Activated CD8-positive, alpha-beta T cell treated with anti-CD3 and anti-CD28 coated beads for 36 hours (primary cell): ENCODE data around the gene AAR2. TPM values are rescaled to one million over a fixed set of nuclear protein-coding genes. Genes with fewer than 3 reads are reported as not detected.

Experiments
- ATAC-seq: fragments of 200-7000 bp; cut with Tn5 transposase; one replicate; pipeline ENCODE4 v1.10.0; 2021; ENCODE audit warnings: mild to moderate bottlenecking, moderate library complexity
- CTCF ChIA-PET: fragments of 350-600 bp; sonication (Branson Sonifier 250); formaldehyde crosslinking; loops from one replicate; lab custom pipeline; 2021; ENCODE audit warnings: antibody characterized with exemption; lab: Charles Lee
- POLR2A ChIA-PET: fragments of 350-600 bp; sonication (Branson Sonifier 250); formaldehyde crosslinking; loops from one replicate; lab custom pipeline; 2021; ENCODE audit warnings: antibody characterized with exemption; lab: Charles Lee
- DNase-seq: peaks from one replicate; pipeline ENCODE4 v3.0.0-alpha.2; 2020
- H3K27ac Mint-ChIP-seq: one replicate; pipeline ENCODE4 v1.8.0; 2021; ENCODE audit warnings: mild to moderate bottlenecking, mixed read lengths
- H3K27me3 Mint-ChIP-seq: one replicate; pipeline ENCODE4 v1.8.0; 2021; ENCODE audit warnings: mixed read lengths
- H3K36me3 Mint-ChIP-seq: one replicate; pipeline ENCODE4 v1.8.0; 2021; ENCODE audit warnings: low read depth, mixed read lengths
- H3K4me1 Mint-ChIP-seq: one replicate; pipeline ENCODE4 v1.8.0; 2021; ENCODE audit warnings: low read depth, mixed read lengths
- H3K4me3 Mint-ChIP-seq: one replicate; pipeline ENCODE4 v1.8.0; 2021; ENCODE audit warnings: mild to moderate bottlenecking, moderate library complexity, mixed read lengths
- H3K9me3 Mint-ChIP-seq: one replicate; pipeline ENCODE4 v1.8.0; 2021; ENCODE audit warnings: mixed read lengths
- intact Hi-C: fragments of 100-400 bp; cut with micrococcal nuclease; formaldehyde crosslinking; loops from one replicate; pipeline ENCODE4 v1.10.0; 2022
- total RNA-seq, 2 experiments: library from RNA; stranded (reverse); gene quantifications; one replicate each; pipeline ENCODE4 v1.2.3, GENCODE V29; 2021
- TF ChIP-seq, protein P1 (sequence below): fragments of 200-600 bp; IDR thresholded peaks from one replicate; pipeline ENCODE4 v1.8.0; 2022; ENCODE audit warnings: antibody characterized with exemption, mild to moderate bottlenecking

The AAR2 gene
- total RNA-seq, 2 experiments from 2014 or later: 18.8 to 19.7 TPM

DNA sequence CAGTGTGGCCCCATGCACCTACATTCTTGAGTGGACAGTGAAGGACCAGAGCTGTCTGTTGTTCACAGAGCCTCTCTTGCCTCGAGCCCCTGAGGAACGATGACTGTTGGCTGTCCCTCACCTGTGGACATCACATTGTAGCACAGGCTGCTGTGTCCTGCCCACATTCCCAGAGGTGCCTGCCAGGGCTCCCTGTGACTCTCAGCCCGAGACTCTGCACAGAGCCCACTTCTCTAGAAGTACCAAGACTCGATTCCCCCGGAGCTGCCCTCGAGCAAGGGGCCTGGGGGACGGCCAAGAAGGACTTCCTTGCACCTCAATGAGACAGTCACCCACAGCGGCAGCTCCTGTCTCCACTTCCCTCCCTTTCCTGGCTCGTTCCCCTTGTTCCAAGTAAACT lies 41.3 kb downstream of the AAR2 start:
- intact Hi-C loops: loop anchor here (10.0 kb wide), 1 partner anchor 157 kb away; no protein-coding TSS in a partner anchor
- no peak for ATAC-seq
- TF ChIP-seq, protein P1, sequence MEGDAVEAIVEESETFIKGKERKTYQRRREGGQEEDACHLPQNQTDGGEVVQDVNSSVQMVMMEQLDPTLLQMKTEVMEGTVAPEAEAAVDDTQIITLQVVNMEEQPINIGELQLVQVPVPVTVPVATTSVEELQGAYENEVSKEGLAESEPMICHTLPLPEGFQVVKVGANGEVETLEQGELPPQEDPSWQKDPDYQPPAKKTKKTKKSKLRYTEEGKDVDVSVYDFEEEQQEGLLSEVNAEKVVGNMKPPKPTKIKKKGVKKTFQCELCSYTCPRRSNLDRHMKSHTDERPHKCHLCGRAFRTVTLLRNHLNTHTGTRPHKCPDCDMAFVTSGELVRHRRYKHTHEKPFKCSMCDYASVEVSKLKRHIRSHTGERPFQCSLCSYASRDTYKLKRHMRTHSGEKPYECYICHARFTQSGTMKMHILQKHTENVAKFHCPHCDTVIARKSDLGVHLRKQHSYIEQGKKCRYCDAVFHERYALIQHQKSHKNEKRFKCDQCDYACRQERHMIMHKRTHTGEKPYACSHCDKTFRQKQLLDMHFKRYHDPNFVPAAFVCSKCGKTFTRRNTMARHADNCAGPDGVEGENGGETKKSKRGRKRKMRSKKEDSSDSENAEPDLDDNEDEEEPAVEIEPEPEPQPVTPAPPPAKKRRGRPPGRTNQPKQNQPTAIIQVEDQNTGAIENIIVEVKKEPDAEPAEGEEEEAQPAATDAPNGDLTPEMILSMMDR: no peak
- H3K4me1 Mint-ChIP-seq: no peaks in the 10 kb centered on the region
- CTCF ChIA-PET: interaction anchor here (1.2 to 2.4 kb wide), 2 partner anchors 64 to 161 kb away, joined by 3 to 5 read pairs; no protein-coding TSS in a partner anchor
- no peak overlapping the region for H3K27ac Mint-ChIP-seq
- H3K27me3 Mint-ChIP-seq: no peaks in the 10 kb centered on the region
- H3K9me3 Mint-ChIP-seq: no peaks in the 10 kb centered on the region
- no peaks in the 10 kb centered on the region for H3K36me3 Mint-ChIP-seq
- no peak for DNase-seq
- H3K4me3 Mint-ChIP-seq: no peak overlapping the region
- POLR2A ChIA-PET: no interaction called here

DNA sequence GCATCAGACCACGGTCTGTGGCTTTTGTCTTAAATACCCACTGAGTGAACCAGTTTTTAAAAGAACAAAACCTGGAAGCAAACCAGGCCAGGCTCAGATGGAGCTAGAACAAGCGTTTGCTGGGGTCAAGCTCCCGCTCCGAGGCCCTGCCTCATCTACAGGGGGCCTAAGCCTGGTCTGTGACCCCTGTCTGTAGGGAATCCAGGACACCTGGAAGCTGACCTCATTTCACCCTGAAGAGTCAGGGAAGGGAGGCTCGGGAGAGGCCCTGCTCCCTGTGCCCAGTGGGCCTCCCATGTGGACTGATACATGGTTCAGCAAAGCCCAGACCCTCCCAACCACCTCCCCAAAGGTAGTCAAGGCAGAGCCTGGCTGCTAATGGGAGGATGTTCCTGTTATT lies 43.1 kb downstream of the AAR2 start:
- no peak for DNase-seq
- H3K4me1 Mint-ChIP-seq: no peaks in the 10 kb centered on the region
- no peak overlapping the region for H3K4me3 Mint-ChIP-seq
- H3K27ac Mint-ChIP-seq: no peak overlapping the region
- no peaks in the 10 kb centered on the region for H3K9me3 Mint-ChIP-seq
- intact Hi-C loops: loop anchor here (10.0 kb wide), 1 partner anchor 155 kb away; no protein-coding TSS in a partner anchor
- no peak for ATAC-seq
- ChIA-PET CTCF (interaction anchor here (0.7 to 2.4 kb wide), 3 partner anchors 80 to 159 kb away, joined by 3 to 5 read pairs (median 4); no protein-coding TSS in a partner anchor), POLR2A (no interaction called here)
- no peaks in the 10 kb centered on the region for H3K36me3 Mint-ChIP-seq
- H3K27me3 Mint-ChIP-seq: peaks cover 3% of the 10 kb centered on the region
- TF ChIP-seq, protein P1: no peak

DNA sequence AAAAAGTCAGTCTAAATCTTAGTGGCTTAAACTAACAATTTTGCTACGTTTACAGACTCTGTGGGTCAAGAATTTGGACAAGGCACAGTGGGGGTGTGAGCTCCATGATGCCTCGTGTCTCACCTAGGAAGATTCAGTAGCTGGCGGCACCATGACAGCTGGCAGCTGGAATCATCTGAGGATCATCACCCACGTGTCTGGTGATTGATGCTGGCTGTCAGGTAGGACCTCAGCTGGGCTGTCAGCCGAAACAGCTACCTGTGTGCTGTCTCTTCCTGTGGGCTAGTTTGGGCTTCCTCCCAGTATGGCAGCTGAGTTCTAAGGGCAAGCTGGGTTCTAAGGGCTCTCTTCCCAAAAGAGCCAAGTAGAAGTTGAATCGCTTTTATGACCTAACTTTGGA lies 43.5 kb downstream of the AAR2 start:
- H3K9me3 Mint-ChIP-seq: no peaks in the 10 kb centered on the region
- ATAC-seq (no peak), DNase-seq (no peak)
- intact Hi-C loops: loop anchor here (10.0 kb wide), 1 partner anchor 155 kb away; no protein-coding TSS in a partner anchor
- TF ChIP-seq, protein P1: no peak
- H3K27ac Mint-ChIP-seq: no peak overlapping the region
- no peaks in the 10 kb centered on the region for H3K4me1 Mint-ChIP-seq
- CTCF ChIA-PET: interaction anchor here (0.7 to 2.4 kb wide), 2 partner anchors 97 to 159 kb away, joined by 4 to 5 read pairs; no protein-coding TSS in a partner anchor
- POLR2A ChIA-PET: no interaction called here
- peaks cover 4% of the 10 kb centered on the region for H3K27me3 Mint-ChIP-seq
- H3K4me3 Mint-ChIP-seq: no peak overlapping the region
- no peaks in the 10 kb centered on the region for H3K36me3 Mint-ChIP-seq

DNA sequence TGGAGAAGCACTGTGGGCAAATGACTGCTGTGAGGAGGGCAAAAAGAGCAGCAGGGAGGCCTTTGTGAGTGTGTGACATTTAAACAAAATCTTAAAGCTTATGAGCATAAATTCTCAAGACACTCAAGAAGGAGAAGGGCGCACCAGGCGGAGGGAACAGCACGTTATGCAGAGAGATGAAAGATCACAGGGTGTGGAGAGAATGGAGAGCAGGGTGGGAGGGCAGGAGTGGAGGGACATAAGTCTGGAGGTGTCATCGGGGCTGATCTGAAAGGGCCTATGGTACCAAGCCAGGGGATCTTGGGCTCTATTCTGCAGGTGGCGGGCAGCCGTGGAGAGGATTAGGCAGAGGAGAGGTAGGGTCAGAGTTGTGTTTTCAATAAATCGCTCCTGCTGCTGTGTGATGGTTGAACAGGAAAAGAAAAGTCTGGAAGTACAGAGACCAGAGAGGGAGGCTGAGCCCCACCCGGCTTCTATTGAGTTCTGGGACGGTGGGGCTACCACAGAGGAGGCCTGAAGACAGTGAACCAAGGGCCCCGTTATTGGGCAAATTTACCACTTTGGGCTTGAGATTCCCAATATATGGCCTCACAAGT lies 45.6 kb downstream of the AAR2 start:
- no peak for ATAC-seq
- DNase-seq: no peak
- Mint-ChIP-seq H3K4me1 (no peaks in the 10 kb centered on the region), H3K27me3 (peaks cover 4% of the 10 kb centered on the region), H3K9me3 (no peaks in the 10 kb centered on the region), H3K4me3 (no peak overlapping the region), H3K27ac (no peak overlapping the region), H3K36me3 (no peaks in the 10 kb centered on the region)
- ChIA-PET POLR2A (interaction anchor here (1.4 kb wide), 1 partner anchor 10 kb away, joined by 4 read pairs; no protein-coding TSS in a partner anchor), CTCF (interaction anchor here (0.7 to 2.2 kb wide), 2 partner anchors 79 to 82 kb away, joined by 3 to 6 read pairs; no protein-coding TSS in a partner anchor)
- TF ChIP-seq, protein P1: no peak
- intact Hi-C loops: no loop called here

DNA sequence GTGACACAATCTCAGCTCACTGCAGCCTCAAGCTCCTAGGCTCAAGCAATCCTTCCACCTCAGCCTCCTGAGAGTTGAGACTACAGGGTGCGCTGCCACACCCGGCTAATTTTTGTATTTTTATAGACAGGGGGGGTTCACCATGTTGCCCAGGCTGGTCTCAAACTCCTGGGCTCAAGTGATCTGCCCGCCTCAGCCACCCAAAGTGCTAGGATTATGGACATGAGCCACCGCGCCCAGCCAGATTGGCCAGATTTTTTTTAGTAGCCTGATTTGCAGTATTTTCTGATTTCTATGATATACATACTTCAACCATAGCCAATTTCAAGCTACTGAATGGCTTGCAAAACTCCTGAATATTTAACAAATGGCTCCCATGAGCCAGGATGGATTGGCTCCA lies 48.5 kb downstream of the AAR2 start:
- peaks cover 6% of the 10 kb centered on the region for H3K27me3 Mint-ChIP-seq
- no peaks in the 10 kb centered on the region for H3K36me3 Mint-ChIP-seq
- ChIA-PET CTCF (no interaction called here), POLR2A (no interaction called here)
- H3K4me1 Mint-ChIP-seq: no peaks in the 10 kb centered on the region
- TF ChIP-seq, protein P1: no peak
- no peak overlapping the region for H3K27ac Mint-ChIP-seq
- ATAC-seq: no peak
- no peak for DNase-seq
- intact Hi-C loops: no loop called here
- H3K9me3 Mint-ChIP-seq: no peaks in the 10 kb centered on the region
- no peak overlapping the region for H3K4me3 Mint-ChIP-seq
